Activated B cell treated with CpG ODN at 0.5 μM for 24 hours (primary cell): ENCODE measurements around the gene THEM4. TPM values are rescaled to one million over a fixed set of nuclear protein-coding genes. Genes with fewer than 3 reads are reported as not detected.
"Not testable (repeated sequence)": the region's sequence is repeated elsewhere in the genome, so short reads cannot be mapped to it uniquely, and the experiment has no call there.

ENCODE experiments used
- ATAC-seq: fragments of 200-7000 bp; cut with Tn5 transposase; one replicate; pipeline ENCODE4 v1.10.0; 2021; ENCODE audit warnings: low read depth, mild to moderate bottlenecking, moderate library complexity
- CTCF ChIA-PET: fragments of 350-600 bp; sonication (Branson Sonifier 250); formaldehyde crosslinking; loops from one replicate; lab custom pipeline; 2021; ENCODE audit warnings: antibody characterized with exemption; lab: Charles Lee
- POLR2A ChIA-PET: fragments of 350-600 bp; sonication (Branson Sonifier 250); formaldehyde crosslinking; loops from one replicate; lab custom pipeline; 2021; ENCODE audit warnings: antibody characterized with exemption; lab: Charles Lee
- DNase-seq: peaks from one replicate; pipeline ENCODE4 v3.0.0; 2022
- H3K27ac Mint-ChIP-seq: one replicate; pipeline ENCODE4 v1.8.0; 2020; ENCODE audit warnings: mixed read lengths
- H3K27me3 Mint-ChIP-seq: one replicate; pipeline ENCODE4 v1.8.0; 2021; ENCODE audit warnings: mixed read lengths
- H3K36me3 Mint-ChIP-seq: one replicate; pipeline ENCODE4 v1.8.0; 2021; ENCODE audit warnings: low read depth, mixed read lengths
- H3K4me1 Mint-ChIP-seq: one replicate; pipeline ENCODE4 v1.8.0; 2021; ENCODE audit warnings: mixed read lengths
- H3K4me3 Mint-ChIP-seq: one replicate; pipeline ENCODE4 v1.8.0; 2020; ENCODE audit warnings: mild to moderate bottlenecking, mixed read lengths
- H3K9me3 Mint-ChIP-seq: one replicate; pipeline ENCODE4 v1.8.0; 2020; ENCODE audit warnings: mixed read lengths
- intact Hi-C: fragments of 100-400 bp; cut with micrococcal nuclease; formaldehyde crosslinking; loops from one replicate; pipeline ENCODE4 v1.15.1; 2024
- total RNA-seq: library from RNA; stranded (reverse); gene quantifications from 2 replicates; pipeline ENCODE4 v1.2.3, GENCODE V29; 2022
- TF ChIP-seq, protein P1 (sequence below): fragments of 200-600 bp; IDR thresholded peaks from one replicate; pipeline ENCODE4 v1.8.0; 2022; ENCODE audit warnings: antibody characterized with exemption, mild to moderate bottlenecking

THEM4 gene
- total RNA-seq, 1 donor from 2014 or later = 22.8 TPM

DNA sequence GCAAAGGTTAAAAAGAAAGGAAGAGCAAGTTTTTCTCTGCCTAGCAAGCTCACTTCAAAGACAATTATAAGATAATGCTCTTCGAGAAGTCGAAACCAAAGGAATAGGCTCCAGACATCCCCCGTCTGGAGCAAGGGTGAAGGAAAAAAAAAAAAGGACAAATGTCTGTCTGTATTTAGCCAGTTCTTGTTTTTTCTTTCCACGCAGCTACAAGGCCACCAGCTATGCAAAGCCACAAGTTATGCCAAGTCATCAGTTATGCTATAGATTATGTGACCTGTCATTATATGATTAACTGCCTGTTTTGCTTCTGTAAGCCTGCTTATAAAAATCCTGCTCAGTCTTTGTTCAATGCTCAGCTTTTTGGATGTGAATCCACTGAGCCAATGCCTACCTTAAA is 53.4 kb downstream of the THEM4 start:
- no peaks in the 10 kb centered on the region for H3K36me3 Mint-ChIP-seq
- no peak overlapping the region for H3K27ac Mint-ChIP-seq
- ChIA-PET POLR2A (no interaction called here), CTCF (no interaction called here)
- peaks cover 9% of the 10 kb centered on the region for H3K4me1 Mint-ChIP-seq
- no peaks in the 10 kb centered on the region for H3K9me3 Mint-ChIP-seq
- TF ChIP-seq, protein P1, sequence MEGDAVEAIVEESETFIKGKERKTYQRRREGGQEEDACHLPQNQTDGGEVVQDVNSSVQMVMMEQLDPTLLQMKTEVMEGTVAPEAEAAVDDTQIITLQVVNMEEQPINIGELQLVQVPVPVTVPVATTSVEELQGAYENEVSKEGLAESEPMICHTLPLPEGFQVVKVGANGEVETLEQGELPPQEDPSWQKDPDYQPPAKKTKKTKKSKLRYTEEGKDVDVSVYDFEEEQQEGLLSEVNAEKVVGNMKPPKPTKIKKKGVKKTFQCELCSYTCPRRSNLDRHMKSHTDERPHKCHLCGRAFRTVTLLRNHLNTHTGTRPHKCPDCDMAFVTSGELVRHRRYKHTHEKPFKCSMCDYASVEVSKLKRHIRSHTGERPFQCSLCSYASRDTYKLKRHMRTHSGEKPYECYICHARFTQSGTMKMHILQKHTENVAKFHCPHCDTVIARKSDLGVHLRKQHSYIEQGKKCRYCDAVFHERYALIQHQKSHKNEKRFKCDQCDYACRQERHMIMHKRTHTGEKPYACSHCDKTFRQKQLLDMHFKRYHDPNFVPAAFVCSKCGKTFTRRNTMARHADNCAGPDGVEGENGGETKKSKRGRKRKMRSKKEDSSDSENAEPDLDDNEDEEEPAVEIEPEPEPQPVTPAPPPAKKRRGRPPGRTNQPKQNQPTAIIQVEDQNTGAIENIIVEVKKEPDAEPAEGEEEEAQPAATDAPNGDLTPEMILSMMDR = no peak
- intact Hi-C loops = no loop called here
- ATAC-seq = no peak
- H3K27me3 Mint-ChIP-seq = peaks cover 9% of the 10 kb centered on the region
- H3K4me3 Mint-ChIP-seq = no peak overlapping the region
- DNase-seq = no peak

DNA sequence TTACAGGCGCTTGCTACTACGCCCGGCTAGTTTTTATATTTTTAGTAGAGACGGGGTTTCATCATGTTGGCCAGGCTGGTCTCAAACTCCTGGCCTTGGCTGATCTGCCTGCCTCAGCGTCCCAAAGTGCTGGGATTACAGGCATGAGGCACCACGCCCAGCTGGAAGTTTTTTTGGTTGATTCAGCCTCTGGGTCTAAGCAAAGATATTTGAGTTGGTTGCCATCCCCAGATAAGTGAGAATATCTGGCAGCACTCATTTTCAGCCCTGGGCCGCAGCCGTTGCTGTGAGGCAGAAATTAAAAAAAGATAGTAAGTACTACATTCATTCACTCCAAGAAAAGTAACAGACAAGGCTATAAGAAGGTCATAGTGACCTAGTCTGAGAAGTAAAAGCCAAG is 53.8 kb downstream of the THEM4 start:
- ATAC-seq, POLR2A ChIA-PET, H3K36me3 Mint-ChIP-seq, CTCF ChIA-PET, intact Hi-C loops, H3K4me3 Mint-ChIP-seq, H3K4me1 Mint-ChIP-seq, H3K27ac Mint-ChIP-seq, H3K9me3 Mint-ChIP-seq, DNase-seq: not testable (repeated sequence)
- H3K27me3 Mint-ChIP-seq = peaks cover 12% of the 10 kb centered on the region

DNA sequence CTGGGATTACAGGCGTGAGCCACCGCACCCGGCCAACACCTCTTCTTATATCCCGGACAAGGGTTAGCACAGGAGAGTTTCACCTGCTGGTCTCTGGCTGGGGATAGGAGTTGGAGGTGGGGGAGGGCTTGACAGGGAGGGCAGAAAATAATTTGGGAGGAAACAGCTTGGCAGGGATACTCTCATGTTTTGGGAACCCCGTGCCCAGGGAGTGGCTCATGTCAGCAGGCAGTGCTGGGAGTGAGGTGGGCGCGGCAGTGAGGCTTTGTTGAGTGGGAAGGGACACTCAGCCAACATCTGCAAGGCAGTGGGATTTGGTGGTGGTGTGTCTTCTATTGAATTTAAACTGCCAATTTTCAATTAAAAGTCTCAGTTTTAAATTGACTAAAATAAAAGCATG is 54.7 kb downstream of the THEM4 start:
- H3K27ac Mint-ChIP-seq = no peak overlapping the region
- peaks cover 12% of the 10 kb centered on the region for H3K27me3 Mint-ChIP-seq
- intact Hi-C loops = no loop called here
- CTCF ChIA-PET = no interaction called here
- POLR2A ChIA-PET = no interaction called here
- ATAC-seq (no peak), DNase-seq (no peak)
- H3K9me3 Mint-ChIP-seq = no peaks in the 10 kb centered on the region
- H3K4me1 Mint-ChIP-seq = peaks cover 1% of the 10 kb centered on the region
- no peaks in the 10 kb centered on the region for H3K36me3 Mint-ChIP-seq
- H3K4me3 Mint-ChIP-seq = no peak overlapping the region
- TF ChIP-seq, protein P1 = no peak

DNA sequence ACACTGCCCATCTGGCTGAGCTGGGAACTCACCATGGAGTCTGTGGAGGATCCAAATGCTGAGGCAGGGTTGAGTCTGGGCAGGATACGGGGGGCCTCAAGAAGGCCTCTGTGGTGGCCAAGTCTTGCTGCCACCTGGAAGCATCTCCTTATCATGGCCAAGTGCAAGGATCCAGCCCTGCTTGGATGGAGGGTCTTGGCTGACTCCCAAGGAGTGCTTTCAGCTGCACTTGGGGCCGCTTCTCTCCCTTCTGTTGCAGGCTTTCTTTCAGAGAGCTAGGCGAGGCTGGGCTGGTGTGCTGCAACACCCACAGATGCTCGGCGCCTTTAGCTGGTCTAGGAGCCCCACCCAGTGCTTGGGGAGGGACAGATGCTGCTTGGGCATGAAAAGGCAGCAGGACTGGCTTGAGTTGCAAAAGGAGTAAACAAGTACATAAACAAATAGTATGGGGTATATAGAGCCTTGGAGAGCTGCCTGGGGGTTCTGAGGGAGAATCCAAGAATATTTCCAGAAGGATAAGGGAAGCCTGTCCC is 55.8 kb downstream of the THEM4 start, which contains the start of gene THEM5:
Gene THEM5 (minus strand): TSS at position 302 of the 533 bp plus-strand sequence. CDS start 147 bp downstream, at position 155.
- ChIA-PET CTCF (no interaction called here), POLR2A (no interaction called here)
- TF ChIP-seq, protein P1 = no peak
- DNase-seq (no peak), ATAC-seq (no peak)
- Mint-ChIP-seq H3K36me3 (no peaks in the 10 kb centered on the region), H3K4me3 (no peak within 1 kb of the TSS), H3K4me1 (no peaks in the 10 kb centered on the region), H3K27ac (no peak within 1 kb of the TSS), H3K27me3 (peaks cover 18% of the 10 kb centered on the region), H3K9me3 (no peaks in the 10 kb centered on the region)
- intact Hi-C loops = no loop called here

DNA sequence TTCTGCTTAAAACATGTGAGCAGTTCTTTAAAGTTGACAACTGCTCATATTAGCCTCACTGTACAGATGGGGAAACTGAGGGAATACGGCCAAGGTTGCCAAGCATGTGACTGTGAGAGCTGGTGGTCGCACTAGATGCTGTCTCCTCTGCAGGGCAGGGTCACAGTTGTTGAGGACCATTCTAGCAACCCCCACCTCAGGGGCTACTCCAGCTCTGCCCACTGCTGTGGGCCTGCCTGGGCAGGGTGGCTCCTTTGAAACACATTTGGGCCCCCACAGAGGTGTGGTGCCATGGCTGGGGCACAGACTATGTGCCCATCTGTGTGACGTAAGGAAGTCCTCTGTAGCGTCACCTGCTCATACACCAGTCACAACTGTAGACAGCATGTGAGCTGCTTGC is 56.6 kb downstream of the THEM4 start:
- peaks cover 18% of the 10 kb centered on the region for H3K27me3 Mint-ChIP-seq
- no peak overlapping the region for H3K4me3 Mint-ChIP-seq
- ChIA-PET CTCF (no interaction called here), POLR2A (no interaction called here)
- no peak for ATAC-seq
- H3K9me3 Mint-ChIP-seq = no peaks in the 10 kb centered on the region
- intact Hi-C loops = no loop called here
- no peak overlapping the region for H3K27ac Mint-ChIP-seq
- TF ChIP-seq, protein P1 = no peak
- DNase-seq = no peak
- H3K4me1 Mint-ChIP-seq = no peaks in the 10 kb centered on the region
- no peaks in the 10 kb centered on the region for H3K36me3 Mint-ChIP-seq

DNA sequence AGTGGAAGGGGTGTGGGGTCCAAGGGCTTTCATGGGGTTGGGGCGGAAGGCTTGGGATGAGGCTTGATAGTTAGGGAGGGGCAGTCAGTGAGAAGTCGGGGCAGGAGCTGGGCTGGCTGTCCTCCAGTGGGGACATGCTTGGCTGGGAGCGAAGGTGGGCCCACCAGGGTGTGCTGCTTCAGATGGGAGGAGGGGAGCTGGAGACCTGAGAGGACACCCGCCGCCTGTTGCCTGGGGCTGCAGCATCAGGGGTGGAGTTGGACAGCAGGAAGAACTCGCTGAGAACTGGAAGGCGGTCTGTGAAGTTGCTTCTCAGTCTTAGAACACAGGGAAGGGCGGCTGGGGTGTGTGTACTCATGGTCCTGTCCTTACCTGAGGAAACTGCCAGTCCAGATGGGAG is 57.4 kb downstream of the THEM4 start:
- intact Hi-C loops = no loop called here
- no peaks in the 10 kb centered on the region for H3K4me1 Mint-ChIP-seq
- POLR2A ChIA-PET = interaction anchor here (0.6 kb wide), 1 partner anchor 363 kb away, joined by 5 read pairs; no protein-coding TSS in a partner anchor
- DNase-seq = no peak
- H3K27me3 Mint-ChIP-seq = peaks cover 18% of the 10 kb centered on the region
- ATAC-seq = no peak
- H3K27ac Mint-ChIP-seq = no peak overlapping the region
- H3K36me3 Mint-ChIP-seq = no peaks in the 10 kb centered on the region
- no peak overlapping the region for H3K4me3 Mint-ChIP-seq
- TF ChIP-seq, protein P1 = no peak
- CTCF ChIA-PET = no interaction called here
- no peaks in the 10 kb centered on the region for H3K9me3 Mint-ChIP-seq
